ENCODE results near the gene PAQR9. TPM values are rescaled to one million over a fixed set of nuclear protein-coding genes. Genes with fewer than 3 reads are reported as not detected.

Gene PAQR9, protein sequence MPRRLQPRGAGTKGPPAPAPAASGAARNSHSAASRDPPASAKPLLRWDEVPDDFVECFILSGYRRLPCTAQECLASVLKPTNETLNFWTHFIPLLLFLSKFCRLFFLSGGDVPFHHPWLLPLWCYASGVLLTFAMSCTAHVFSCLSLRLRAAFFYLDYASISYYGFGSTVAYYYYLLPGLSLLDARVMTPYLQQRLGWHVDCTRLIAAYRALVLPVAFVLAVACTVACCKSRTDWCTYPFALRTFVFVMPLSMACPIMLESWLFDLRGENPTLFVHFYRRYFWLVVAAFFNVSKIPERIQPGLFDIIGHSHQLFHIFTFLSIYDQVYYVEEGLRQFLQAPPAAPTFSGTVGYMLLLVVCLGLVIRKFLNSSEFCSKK
- not detected in 2 replicates for total RNA-seq

DNA sequence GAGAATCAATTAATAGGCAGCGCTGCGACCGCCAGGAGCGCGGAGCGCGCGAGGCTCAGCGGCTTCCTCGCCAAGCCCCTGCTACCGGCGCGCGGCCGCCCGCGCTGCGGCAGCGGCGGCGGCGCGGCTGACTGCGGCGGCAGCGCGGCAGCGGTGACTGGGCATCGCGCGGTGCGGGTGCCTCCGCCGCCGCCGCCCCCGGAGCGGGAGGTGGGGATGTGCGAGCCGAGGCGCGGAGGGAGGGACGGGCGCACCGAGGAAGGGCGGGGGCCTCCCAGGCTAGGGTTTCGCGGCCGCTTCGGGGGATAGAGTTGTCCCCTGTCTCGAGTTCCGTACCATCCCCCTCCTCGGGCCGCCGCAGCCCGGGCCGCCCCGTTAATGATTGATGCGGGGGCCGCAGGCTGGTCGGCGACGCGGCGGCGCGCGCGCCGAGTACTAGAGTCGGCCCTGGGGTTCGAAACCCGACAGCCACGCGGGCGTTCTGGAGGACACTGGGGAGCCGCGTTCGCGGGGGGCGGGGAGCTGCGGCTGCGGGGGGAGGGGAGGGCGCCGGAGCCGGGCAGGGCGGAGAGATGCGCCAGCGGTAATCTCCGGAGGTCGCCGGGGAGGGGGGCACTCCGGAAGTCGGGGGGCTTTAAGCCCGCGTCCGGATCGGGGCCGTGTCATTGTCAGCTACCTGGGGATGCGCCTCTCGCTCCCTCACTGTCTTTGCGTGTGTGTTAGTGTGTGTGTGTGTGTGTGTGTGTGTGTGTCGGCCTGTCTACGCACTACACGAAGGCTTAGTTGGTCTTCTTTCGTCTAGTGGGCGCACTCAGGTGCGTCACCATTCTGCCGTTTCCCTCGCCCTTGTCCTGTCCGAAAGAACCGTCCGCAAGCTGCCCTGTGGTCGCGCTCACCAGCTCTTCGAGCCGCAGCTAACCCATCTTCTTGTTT lies at the start of gene PAQR9:
TSS of gene PAQR9 (minus strand) at position 159 of the 933 bp plus-strand sequence. CDS start 338 bp downstream, outside the sequence.

DNA sequence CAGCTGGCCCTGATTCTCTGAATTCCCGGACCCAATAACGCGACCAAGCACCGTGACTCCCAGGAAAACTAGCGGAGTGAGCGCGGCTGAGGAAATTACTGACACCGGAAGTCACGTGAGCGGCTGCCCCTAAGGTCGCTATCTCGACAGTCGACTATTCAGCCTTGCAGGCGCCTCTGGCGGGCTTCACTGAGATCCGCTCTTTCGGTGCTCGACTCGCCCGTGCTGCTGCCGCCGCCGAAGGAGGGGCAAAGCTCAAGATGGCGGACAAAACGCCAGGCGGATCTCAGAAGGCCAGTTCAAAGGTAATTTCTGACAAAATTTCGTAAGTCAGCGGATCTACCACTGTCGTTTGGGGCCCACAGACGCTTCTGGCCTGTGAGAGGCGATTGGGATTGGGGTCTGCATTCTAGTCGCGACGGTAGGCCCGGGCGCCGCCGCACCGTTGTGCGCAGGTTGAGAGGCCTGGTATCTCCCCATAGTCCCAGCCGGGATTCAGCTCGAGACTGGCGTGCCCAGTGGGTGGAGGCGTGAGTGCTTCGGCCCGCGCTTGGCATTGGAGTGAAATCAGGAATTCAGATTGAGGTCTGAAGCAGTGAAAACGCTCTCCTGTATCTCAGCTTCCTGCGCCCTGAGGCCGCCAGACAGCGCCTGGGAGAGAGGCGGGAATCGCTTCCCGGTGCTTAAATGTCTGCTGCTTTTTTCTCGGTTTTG lies 38.1 kb upstream of the PAQR9 start, which contains the start of gene U2SURP:
TSS of gene U2SURP (plus strand) at position 202 of the 714 bp plus-strand sequence. CDS start at position 261, 59 bp downstream.

Small RNAs within 50 kb of the gene (small RNA-seq; reads per million reads assigned to genes)
- not detected for gene AC021074.2

Other genes starting within 250 kb of the PAQR9 start
- 20.8 and 28.9 TPM in 2 replicates for gene TRPC1, start 239.6 kb downstream of the PAQR9 start, total RNA-seq
- gene PCOLCE2, start 74.6 kb downstream of the PAQR9 start, total RNA-seq: 0.97 and 1.3 TPM in 2 replicates
- 65.7 and 69.6 TPM in 2 replicates for gene U2SURP, start 37.9 kb upstream of the PAQR9 start, total RNA-seq
- gene CHST2, start 156.1 kb upstream of the PAQR9 start, total RNA-seq: 45.2 and 66.7 TPM in 2 replicates

All from hair follicle dermal papilla cell (primary cell).